ENCODE measurements around the gene PSIP1. TPM values are rescaled to one million over a fixed set of nuclear protein-coding genes. Genes with fewer than 3 reads are reported as not detected.

Gene PSIP1
- total and polyA plus RNA-seq, 12 donors = 13.6 to 31.7 (median 21.3) TPM

- DNase-seq (no peak), ATAC-seq (peak in 1 of 8 donors; percentile 7)
- WGBS, 2 donors = 57 to 68% methylated on average over 8 of the region's 8 CpGs
- H3K27me3 ChIP-seq = no peaks in the 10 kb centered on the region
- no peak overlapping the region for H3K4me3 ChIP-seq
- H3K36me3 ChIP-seq = peaks cover 0 to 53% (median 18%) of the 10 kb centered on the region in 9 donors
- H3K9me3 ChIP-seq = no peaks in the 10 kb centered on the region
- peaks cover 3 to 68% (median 52%) of the 10 kb centered on the region in 9 donors for H3K4me1 ChIP-seq
- intact Hi-C loops (cut with DNase I) = loop anchor here in 4 of 10 donors (10.0 kb wide), 5 partner anchors 89 to 211 kb away; partner anchors contain the start of genes CCDC171 (in 1 of the 4), PSIP1 (in 1 of the 4) and TTC39B (in 1 of the 4)
- no peak for TF ChIP-seq CTCF (IDR thresholded peaks at IDR 0.05)
- H3K27ac ChIP-seq = peak overlapping the region in 3 of 10 donors; percentile 3 to 41 (median 22)
These were observed 84.8 kb downstream of the PSIP1 start for GRCh38 chr9:15426019-15426418.

- no peaks in the 10 kb centered on the region for H3K27me3 ChIP-seq
- TF ChIP-seq CTCF (IDR thresholded peaks at IDR 0.05) = peak in 2 of 9 donors; percentile 9 to 11
- peak overlapping the region; percentile 68 to 99 (median 90) for H3K4me3 ChIP-seq
- ATAC-seq (no peak), DNase-seq (no peak)
- 3% methylated on average over 18 of the region's 18 CpGs for WGBS, 2 donors
- intact Hi-C loops (cut with DNase I) = loop anchor here in 7 of 10 donors (5.0 to 10.0 kb wide), 8 partner anchors 84 to 211 kb away; partner anchors contain the start of genes TTC39B (in 3 of the 7), CCDC171 (in 1 of the 7) and PSIP1 (in 1 of the 7)
- H3K36me3 ChIP-seq = peaks cover 0 to 37% (median 18%) of the 10 kb centered on the region in 9 donors
- H3K9me3 ChIP-seq = no peaks in the 10 kb centered on the region
- H3K27ac ChIP-seq = peak overlapping the region in 9 of 10 donors; percentile 86 to 98 (median 94)
- peaks cover 3 to 54% (median 44%) of the 10 kb centered on the region in 9 donors for H3K4me1 ChIP-seq
These were observed 87.4 kb downstream of the PSIP1 start for GRCh38 chr9:15423231-15423985.

GRCh38 chr9:15422372-15423230, 88.2 kb downstream of the PSIP1 start, which contains the start of gene SNAPC3:
Gene SNAPC3 (plus strand): TSS chr9:15422876. CDS start chr9:15422880, 4 bp downstream.
- WGBS, 2 donors = 0% methylated on average over 70 of the region's 70 CpGs
- peak in 1 of 9 donors; percentile 4 for TF ChIP-seq CTCF (IDR thresholded peaks at IDR 0.05)
- H3K27me3 ChIP-seq = no peaks in the 10 kb centered on the region
- peak within 1 kb of the TSS; percentile 84 to 98 (median 93) for H3K27ac ChIP-seq
- no peaks in the 10 kb centered on the region for H3K9me3 ChIP-seq
- H3K4me3 ChIP-seq = peak within 1 kb of the TSS; percentile 68 to 99 (median 90)
- intact Hi-C loops (cut with DNase I) = loop anchor here in 7 of 10 donors (1.0 to 10.0 kb wide), 10 partner anchors 85 to 210 kb away; partner anchors contain the start of genes TTC39B (in 4 of the 7), CCDC171 (in 1 of the 7) and PSIP1 (in 1 of the 7)
- peak; percentile 93 to 95 for DNase-seq
- peaks cover 3 to 50% (median 42%) of the 10 kb centered on the region in 9 donors for H3K4me1 ChIP-seq
- peaks cover 0 to 35% (median 15%) of the 10 kb centered on the region in 9 donors for H3K36me3 ChIP-seq
- peak; percentile 99 to 100 (median 100) for ATAC-seq

Measured in heart right ventricle (tissue), 16 donors.